NCI-H69 (cell line): Measurements from ENCODE around the gene DGCR2.
"Not testable (repeated sequence)": the region's sequence is repeated elsewhere in the genome, so short reads cannot be mapped to it uniquely, and the experiment has no call there.

ENCODE experiments used
- DNase-seq: peaks from one replicate; lab custom pipeline; 2025; lab: John Stamatoyannopoulos, UW

DGCR2 gene

DNA sequence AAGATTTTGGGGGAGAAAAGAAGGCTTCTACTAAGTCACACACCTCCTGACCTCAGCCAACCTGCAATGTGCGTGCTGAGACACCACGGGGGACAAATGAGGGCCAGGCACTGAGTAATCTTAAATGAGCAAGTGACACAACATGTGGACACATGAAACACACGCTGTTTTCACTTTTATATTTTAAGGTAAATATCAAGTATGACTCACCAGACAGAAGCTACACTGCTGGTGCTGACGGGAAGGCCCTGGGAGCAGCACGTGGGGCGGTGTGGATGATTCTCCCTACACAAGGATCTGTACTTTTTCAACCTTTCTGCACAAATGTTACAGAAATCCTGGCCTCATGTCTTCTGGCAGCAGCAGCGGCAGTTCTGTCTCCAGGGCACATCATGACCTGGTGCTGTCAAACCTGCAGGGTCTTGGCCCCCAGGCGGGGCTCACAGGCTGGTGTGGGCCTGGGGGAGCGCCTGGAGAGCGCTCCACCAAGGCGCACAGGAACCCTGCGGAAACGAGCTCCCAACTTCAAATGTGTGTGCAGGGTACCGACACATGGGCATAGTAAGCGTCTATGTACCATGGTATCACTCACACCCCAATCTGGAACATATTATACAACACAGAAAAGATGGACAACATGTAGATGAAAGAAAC, 61.7 kb downstream of the DGCR2 start:
- DNase-seq, result no peak

DNA sequence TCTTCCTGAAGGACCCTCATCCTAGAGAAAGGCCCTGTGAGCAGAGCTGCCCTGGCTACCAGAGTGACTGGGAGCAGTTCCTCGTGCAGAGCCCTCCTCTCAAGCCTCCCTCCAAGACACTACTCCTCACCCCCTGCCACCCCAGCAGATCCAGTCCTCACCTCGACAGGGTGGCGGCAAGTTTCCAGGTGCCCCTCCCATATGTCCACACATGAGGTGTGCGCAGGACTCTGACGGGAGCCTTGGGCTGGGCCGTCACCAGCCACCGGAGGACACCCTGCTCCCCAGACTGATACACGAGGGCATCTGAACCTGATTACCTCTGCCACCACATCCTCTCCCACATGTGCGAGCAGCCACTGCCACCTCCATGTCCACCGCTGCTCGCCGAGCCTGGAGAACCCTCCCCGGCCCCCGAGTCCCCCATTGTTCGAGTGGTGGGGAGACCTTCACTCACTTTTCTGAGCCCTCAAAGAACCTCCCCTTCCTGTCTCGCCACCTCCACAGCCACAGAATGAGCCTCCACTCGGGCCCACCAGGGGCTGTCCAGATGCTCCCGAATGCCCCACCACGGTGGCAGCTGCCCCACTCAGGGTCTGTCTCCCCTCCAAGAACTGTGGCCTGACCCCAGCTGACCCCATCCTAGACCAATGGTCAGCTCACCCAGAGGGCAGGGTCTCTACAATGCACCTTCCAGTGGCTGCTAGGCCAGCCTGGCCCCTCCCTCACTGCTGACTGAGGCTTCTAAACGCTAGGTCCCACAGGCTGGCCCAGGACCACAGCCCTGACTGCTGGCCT, 62.5 kb downstream of the DGCR2 start:
- no peak for DNase-seq

DNA sequence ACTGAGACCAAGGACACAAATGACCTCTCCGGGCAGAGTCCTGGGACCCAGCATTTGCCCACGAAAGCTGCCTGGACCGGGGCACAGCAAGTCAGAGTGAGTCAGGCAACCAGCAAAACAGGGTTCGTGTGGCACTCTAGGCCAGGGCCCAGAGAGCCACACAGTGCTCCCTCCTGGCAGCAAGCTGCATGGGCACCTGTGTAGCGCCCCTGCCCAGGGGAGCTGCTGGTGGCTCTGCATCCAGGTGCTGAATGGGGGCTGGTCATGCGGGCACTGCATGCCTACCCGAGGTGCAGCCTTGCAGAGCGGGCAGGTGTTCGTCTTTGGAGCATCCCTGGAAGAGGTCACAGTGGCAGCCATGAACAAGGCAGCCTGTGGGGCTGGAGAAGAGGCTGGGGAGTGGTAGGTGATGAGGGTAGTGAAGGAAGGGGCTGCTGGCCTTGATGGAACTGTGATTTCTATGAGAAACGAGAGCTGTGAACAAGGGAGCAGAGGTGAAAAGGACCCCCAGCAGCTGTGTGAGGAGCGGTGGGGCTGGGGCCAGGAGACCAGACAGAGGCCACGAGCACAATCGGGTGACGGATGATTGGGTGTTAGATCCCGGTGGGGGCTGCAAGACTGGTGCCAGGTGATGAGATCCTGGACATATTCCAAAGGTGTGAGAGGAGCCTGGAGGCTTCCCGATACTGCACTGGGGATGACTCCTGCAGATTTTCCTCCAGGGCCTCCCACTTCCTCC, 63.3 kb downstream of the DGCR2 start:
- DNase-seq, result peak; percentile 23

DNA sequence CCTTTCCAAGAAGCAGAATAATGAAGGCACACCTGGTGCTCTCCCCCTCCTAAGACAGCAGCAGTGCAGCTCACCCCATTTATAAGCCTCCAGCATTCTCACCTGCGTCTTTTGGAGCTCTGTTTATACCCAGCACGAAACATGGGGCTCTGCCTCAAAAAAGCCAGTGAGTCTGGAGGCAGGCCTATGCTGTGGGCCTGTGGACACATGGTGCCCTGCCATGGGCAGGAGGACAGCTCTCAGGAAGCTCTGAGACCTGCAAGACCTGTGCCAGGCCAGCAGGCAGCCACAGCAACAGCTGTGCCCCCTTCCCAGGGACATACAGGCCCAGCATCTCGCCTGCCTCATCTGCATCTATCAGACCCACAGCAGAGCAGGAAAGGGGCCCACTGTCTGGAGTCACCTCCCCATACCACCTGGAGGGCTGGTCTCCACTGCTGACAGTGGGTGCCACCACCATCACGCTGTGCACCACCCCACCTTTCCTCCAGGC, 64.2 kb downstream of the DGCR2 start:
- DNase-seq, result no peak

GRCh38 chr22:19057539-19057938, 64.7 kb downstream of the DGCR2 start:
- DNase-seq, result no peak

DNA sequence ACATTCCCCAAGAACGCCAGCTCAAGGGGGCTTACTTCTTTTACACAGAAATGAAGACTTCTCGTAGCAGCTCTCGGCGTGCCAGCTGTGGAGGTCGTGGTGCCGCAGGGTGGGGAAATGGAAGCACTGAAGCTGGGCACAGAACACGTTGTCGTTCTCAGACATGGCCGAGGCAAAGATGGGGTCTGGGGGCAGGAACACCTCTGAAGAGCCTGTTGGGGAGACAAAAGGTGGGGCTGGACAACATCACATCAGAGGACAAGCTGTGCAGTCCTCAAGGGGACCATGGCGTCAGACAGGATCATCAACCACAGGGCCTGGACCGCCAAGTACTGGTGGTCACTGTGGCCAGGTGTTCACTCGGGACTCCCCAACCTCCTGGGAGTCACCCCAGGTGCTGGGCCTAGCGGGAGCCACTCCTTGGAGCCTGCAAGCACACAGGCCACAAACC, 65.2 kb downstream of the DGCR2 start:
- DNase-seq, result no peak

DNA sequence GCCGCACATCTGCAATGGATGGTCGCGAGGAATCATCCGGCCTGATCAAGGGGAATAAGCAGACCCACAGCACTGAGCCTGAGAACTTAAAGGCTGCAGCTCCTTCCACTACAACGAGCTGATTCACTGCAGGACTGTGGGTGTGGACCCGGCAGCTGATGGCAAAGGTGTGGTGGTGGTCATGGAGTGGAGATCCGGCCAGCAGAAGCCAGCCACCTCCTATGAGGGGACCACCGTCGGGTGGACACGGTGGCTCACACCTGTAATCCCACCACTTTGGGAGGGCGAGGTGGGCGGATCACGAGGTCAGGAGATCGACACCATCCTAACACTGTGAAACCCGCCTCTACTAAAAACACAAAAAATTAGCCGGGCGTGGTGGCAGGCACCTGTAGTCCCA, 66.4 kb downstream of the DGCR2 start:
- DNase-seq, result no peak

DNA sequence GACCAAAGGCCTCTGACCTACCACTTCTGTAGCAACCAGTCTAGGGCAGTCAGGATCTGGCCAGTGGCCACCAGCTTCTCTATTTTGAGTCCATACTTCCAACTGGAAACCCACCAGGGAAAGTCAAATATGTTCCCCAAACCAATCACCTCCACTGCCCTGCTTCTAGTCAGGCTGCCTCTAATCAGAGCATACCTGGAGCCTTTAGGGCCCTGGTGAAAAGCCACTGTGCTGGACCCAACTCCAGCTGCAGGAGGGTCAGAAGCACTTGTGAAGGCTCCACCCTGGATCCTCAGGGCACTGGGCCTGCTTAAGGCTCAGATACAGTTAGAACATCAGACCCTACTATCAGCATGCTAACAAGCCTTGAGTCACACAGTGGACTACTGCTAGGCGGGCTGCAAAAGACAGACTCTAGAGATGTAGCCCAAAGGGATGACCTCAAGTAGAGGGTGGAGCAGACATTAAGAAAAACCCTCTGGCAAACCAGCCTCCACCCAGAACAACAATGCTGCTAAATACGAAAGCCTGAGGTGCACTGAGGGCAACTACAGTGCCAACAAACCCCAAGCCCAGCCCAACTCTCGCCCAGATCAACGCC, 69.2 kb downstream of the DGCR2 start:
- no peak for DNase-seq

DNA sequence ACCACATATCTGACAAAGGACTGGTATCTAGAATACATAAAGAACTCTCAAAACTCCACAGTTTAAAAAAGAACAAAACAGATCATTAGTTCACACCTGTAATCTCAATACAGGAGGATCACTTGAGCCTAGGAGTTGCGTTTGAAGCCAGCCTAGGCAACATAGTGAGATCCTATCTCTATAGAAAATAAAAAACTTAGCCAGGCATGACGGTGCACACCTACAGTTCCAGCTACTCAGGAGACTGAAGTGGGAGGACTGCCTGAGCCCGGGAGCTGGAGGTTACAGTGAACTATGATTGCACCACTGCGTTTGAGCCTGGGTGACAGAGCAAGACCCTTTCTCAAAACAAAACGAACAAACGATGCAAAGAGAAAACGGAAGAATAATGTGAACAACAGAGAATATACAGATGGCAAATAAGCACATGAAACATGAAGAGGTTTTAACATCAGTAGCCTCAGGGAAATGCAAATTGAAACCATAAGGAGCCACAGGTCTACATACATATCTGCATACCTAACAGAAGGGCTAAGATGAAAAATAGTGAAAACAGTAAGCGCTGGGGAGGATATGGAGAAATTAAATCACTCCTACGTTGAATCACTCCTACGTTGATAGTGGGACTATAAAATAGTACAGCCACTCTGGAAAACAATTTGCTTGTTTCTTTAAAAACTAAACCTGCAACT, 70.7 kb downstream of the DGCR2 start:
- DNase-seq, result no peak

GRCh38 chr22:19050847-19051246, 71.4 kb downstream of the DGCR2 start:
- DNase-seq, result not testable (repeated sequence)

DNA sequence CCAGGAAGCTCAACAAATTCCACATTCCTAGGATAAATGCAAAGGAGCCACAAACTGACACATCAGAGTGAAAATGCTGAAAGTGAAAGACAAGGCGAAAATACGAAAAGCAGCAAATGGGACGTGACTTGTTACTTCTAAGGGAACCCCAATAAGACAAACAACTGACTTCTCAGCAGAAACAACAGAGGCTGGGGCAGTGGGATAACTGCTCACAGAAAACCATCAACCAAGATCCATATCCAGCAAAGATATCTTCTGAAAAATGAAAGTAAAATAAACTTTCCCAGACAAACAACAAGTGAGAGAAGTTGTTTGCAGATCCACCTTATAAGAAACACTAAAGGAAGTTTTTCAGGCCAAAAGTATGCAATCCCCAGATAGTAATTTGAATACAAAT, 72.1 kb downstream of the DGCR2 start:
- DNase-seq, result no peak

DNA sequence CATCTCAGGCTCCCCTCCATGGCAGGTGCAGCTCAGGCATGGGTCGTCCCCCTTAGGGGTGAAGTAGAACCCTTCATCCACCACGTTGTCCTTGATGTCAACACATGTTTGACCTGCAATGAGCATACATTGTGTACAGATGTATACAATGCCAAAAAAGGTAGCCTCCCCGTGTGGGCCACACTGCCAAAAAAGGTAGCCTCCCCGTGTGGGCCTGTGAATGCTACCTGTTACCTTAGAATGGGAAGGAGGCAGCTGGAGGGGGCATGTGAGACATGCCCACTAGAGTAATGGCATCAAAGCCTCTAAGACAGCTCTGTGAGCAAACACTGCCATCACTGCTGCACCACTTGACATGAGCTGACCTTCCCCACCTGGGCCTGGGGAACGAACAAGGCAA, 73.7 kb downstream of the DGCR2 start:
- no peak for DNase-seq

GRCh38 chr22:19047993-19048392, 74.2 kb downstream of the DGCR2 start:
- DNase-seq, result no peak

- DNase-seq, result no peak
These were observed 75.2 kb downstream of the DGCR2 start for GRCh38 chr22:19046719-19047609.

DNA sequence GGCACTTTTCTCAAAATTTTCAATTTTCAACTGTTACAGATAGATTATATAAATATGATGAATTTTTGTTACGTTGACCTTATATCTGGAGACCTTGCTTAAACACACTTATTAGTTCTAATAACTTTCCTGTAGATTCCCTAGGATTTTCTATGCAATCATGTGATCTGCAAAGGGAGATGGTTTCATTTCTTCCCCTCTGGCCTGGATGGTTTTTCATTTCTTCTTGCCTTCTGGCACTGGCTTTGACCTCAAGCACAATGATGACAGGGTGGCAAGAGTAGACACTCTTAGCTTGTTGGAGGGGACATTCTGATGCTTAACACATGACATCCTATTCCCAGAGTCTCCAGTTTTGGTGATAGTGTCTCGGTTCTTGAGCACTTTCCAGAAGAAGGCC, 75.9 kb downstream of the DGCR2 start:
- no peak for DNase-seq

DNA sequence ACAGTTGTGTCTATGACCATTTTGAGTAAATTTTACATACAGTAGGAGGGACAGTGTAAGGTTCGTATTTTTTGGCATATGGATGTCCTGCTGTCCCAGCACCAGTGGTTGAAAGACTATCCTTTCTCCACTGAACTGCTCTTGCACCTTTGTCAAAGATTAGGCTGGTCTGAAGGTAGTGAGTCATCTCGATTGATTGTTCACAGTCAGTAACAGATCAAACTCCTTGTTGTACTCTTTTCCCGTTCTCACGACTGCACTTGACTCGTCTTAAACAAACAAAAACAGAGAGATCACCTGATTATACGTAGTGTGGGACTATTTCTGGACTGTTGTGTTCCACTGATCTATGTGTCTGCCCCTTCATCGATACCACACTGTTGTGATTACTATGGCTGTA, 77.1 kb downstream of the DGCR2 start:
- no peak for DNase-seq

GRCh38 chr22:19044381-19044780, 77.8 kb downstream of the DGCR2 start:
- no peak for DNase-seq

GRCh38 chr22:19043121-19044085, 78.8 kb downstream of the DGCR2 start:
- no peak for DNase-seq

GRCh38 chr22:19042285-19043120, 79.7 kb downstream of the DGCR2 start:
- peak; percentile 39 for DNase-seq
